ENCODE measurements around the gene VDAC1. TPM values are rescaled to one million over a fixed set of nuclear protein-coding genes. Genes with fewer than 3 reads are reported as not detected.

VDAC1 gene
- total RNA-seq, 3 donors from 2014 or later: 153 to 283 (median 246) TPM

DNA sequence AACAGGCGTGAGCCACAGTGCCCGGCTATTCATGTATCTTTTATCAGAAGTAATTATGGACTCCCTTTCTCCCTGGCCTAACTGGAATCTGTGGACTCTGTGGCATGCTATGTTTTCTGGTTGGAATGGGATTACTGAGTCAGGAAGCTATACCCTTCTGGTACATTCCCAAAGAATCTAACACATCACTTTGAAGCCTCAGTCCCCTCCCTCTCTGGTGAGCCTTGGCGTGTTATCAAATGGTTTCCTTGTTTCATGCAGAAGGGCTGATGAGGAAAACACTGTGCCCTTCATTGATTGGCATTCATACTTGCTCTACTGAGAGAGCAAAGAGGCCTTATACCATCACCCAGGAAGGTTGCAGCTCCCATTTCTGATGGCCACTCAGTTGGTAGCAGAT, 59.2 kb downstream of the VDAC1 start:
- intact Hi-C loops (cut with DNase I, micrococcal nuclease): no loop called here
- no peak for ATAC-seq
- H3K9me3 ChIP-seq: no peaks in the 10 kb centered on the region
- H3K36me3 ChIP-seq (ENCODE audit: low read depth): no peaks in the 10 kb centered on the region
- no peak for DNase-seq
- no peaks in the 10 kb centered on the region for H3K4me1 ChIP-seq (ENCODE audit: low read depth)
- TF ChIP-seq, protein P1, sequence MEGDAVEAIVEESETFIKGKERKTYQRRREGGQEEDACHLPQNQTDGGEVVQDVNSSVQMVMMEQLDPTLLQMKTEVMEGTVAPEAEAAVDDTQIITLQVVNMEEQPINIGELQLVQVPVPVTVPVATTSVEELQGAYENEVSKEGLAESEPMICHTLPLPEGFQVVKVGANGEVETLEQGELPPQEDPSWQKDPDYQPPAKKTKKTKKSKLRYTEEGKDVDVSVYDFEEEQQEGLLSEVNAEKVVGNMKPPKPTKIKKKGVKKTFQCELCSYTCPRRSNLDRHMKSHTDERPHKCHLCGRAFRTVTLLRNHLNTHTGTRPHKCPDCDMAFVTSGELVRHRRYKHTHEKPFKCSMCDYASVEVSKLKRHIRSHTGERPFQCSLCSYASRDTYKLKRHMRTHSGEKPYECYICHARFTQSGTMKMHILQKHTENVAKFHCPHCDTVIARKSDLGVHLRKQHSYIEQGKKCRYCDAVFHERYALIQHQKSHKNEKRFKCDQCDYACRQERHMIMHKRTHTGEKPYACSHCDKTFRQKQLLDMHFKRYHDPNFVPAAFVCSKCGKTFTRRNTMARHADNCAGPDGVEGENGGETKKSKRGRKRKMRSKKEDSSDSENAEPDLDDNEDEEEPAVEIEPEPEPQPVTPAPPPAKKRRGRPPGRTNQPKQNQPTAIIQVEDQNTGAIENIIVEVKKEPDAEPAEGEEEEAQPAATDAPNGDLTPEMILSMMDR (IDR thresholded peaks at IDR 0.05): no peak
- no peak overlapping the region for H3K4me3 ChIP-seq

DNA sequence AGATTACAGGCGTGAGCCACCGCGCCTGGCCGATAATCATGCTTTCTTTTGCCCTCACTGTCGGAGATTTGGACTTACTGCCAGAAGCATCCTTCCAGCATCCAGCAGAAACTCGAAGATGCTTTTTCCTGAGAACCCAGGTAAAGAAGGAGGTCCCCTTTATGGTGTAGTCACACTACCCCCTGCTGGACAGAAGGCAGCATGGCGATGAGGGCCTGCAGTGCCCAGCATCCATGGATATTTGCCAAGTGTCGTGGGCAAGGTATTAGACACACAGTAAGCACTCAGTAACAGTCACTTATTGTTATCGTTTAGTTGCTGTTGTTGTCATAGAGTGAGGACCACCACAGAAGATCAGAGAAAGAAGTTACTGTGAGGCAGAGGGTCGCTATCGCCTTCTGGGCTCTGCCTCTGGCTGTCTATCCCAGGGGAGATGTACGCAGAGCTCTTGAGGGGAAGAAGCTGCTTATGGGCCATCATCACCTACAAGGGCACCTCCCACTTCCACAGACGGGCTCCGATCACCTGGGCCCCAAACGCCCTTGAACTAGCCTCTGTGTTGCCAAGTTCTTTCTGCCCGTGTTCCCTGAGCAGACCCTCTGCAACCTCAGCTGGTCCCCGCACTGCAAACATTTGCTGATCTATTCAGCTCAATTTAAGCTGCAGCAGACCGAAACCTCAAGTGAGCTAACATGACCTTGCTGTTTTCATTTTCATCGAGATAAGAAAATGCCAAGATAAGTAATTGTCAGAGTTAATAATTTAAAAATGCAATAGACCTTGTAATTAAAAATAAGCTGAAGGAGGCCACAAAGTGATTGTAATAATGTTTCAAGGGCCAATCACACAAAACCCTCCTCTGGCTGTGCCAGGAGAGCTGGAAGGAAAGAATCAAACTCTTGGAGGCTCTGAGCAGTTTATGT, 60.3 kb downstream of the VDAC1 start:
- intact Hi-C loops (cut with DNase I, micrococcal nuclease): no loop called here
- Histone ChIP-seq H3K36me3 (ENCODE audit: low read depth) (no peaks in the 10 kb centered on the region), H3K9me3 (no peaks in the 10 kb centered on the region), H3K4me1 (ENCODE audit: low read depth) (no peaks in the 10 kb centered on the region), H3K4me3 (no peak overlapping the region)
- peak; percentile 60 for ATAC-seq
- TF ChIP-seq, protein P1 (IDR thresholded peaks at IDR 0.05): peak; percentile 9
- peak in 1 of 3 donors; percentile 45 for DNase-seq

DNA sequence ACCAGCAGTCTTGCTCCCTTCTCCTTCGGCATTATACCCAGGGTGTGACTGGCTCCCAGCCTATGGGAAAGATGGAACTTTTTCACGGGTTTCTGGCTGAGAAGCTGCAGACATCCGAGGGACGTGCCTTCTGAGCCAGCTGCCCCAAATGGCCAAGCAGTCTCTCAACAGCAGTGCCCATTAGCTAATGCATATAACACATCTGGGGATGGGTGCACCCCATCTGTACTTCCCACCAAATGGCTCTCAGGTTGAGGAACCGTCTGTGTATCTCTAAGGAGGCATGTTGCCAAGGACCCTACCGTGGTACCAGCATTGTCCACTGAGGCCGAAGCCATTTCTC, 61.3 kb downstream of the VDAC1 start:
- TF ChIP-seq, protein P1 (IDR thresholded peaks at IDR 0.05): no peak
- DNase-seq (no peak), ATAC-seq (no peak)
- no peaks in the 10 kb centered on the region for H3K9me3 ChIP-seq
- H3K4me3 ChIP-seq: no peak overlapping the region
- no peaks in the 10 kb centered on the region for H3K4me1 ChIP-seq (ENCODE audit: low read depth)
- intact Hi-C loops (cut with DNase I, micrococcal nuclease): no loop called here
- H3K36me3 ChIP-seq (ENCODE audit: low read depth): no peaks in the 10 kb centered on the region

DNA sequence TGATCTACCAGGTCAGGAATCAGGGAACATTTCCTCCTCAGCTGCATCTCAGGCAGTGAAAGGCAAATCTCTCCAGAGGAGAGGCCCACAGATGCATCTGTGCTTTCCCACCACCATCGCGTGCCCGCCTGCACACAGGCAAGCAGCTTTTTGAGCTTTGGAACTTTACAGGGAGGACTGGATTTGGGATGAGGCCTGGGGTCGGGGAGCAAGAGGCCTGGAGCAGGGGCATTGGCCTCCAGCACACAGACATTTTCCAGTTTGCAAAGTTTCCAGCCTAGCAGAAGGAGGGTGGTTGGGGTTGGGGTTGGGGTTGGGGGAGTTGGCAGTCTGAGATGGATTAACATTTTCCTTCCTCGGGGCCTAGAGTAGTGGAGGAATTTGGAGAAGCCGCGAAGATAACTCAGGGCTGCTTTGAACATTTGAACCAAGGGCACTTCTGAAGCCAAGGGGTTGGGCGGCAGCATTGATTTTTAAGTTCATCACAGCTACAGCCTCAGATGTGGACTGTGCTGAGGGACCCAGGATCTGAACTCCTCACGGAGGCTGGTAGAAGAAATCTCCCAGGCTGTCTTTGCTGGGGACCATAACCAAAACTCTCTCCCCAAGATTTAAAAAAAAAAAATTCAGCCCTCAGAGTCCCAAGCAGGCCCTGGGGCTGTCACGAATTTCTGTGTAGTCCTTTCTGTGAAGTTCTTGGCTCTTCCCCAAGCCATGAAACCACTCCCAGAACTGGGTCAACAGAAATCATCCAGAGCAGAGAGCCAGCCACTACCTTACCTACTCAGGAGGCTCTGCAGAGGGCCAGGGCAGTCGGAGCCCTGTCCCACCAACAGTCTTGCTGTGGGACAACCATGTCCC, 61.9 kb downstream of the VDAC1 start:
- peak in 1 of 3 donors; percentile 21 for DNase-seq

DNA sequence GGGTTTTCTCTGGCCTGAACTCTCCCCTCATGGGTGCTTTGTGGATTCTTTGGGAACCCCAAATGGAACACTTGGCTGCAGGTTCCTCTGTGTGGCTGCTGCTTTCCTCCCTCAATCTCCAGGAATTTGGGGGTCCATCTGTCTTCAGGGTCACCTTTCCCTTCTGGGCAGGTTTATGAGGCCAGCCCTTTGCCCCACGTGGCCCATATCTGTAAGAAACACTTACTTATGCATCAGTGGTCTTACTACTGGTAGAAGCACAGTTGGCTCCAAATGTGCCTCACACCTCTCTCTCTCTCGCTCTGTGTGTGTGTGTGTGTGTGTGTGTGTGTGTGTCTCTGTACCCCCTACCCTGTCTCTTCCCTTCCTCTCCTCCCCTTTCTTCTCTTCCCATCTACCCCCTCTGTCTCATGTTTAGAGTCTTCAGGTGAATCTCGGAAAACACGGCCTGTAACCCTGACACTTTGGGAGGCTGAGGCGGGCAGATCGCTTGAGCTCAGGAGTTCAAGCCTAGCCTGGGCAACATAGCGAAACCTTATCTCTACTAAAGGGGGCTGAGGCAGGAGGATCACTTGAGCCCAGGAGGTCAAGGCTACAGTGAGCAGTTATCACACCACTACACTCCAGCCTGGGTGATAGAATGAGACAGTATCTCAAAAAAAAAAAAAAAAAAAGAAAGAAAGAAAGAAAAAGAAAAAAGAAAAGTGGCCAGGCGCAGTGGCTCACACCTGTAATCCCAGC, 63.1 kb downstream of the VDAC1 start:
- intact Hi-C loops (cut with DNase I, micrococcal nuclease): no loop called here
- H3K4me3 ChIP-seq: no peak overlapping the region
- ATAC-seq (no peak), DNase-seq (no peak)
- H3K9me3 ChIP-seq: no peaks in the 10 kb centered on the region
- no peaks in the 10 kb centered on the region for H3K36me3 ChIP-seq (ENCODE audit: low read depth)
- no peaks in the 10 kb centered on the region for H3K4me1 ChIP-seq (ENCODE audit: low read depth)
- TF ChIP-seq, protein P1 (IDR thresholded peaks at IDR 0.05): no peak

More for the DNA sequence above, 61.9 kb downstream of the VDAC1 start:
- H3K4me3 ChIP-seq: no peak overlapping the region
- H3K36me3 ChIP-seq (ENCODE audit: low read depth): no peaks in the 10 kb centered on the region
- TF ChIP-seq, protein P1 (IDR thresholded peaks at IDR 0.05): no peak
- intact Hi-C loops (cut with DNase I, micrococcal nuclease): no loop called here
- H3K9me3 ChIP-seq: no peaks in the 10 kb centered on the region
- peak; percentile 38 for ATAC-seq
- no peaks in the 10 kb centered on the region for H3K4me1 ChIP-seq (ENCODE audit: low read depth)
